NOMO-1 treated with DMSO at 0.1 percent for 48 hours (cell line): Measurements from ENCODE around the gene HOXD12.

Experiments
- DNase-seq: peaks from one replicate; lab custom pipeline; 2025; ENCODE audit not compliant: unreplicated experiment; lab: John Stamatoyannopoulos, UW

The HOXD12 gene

DNA sequence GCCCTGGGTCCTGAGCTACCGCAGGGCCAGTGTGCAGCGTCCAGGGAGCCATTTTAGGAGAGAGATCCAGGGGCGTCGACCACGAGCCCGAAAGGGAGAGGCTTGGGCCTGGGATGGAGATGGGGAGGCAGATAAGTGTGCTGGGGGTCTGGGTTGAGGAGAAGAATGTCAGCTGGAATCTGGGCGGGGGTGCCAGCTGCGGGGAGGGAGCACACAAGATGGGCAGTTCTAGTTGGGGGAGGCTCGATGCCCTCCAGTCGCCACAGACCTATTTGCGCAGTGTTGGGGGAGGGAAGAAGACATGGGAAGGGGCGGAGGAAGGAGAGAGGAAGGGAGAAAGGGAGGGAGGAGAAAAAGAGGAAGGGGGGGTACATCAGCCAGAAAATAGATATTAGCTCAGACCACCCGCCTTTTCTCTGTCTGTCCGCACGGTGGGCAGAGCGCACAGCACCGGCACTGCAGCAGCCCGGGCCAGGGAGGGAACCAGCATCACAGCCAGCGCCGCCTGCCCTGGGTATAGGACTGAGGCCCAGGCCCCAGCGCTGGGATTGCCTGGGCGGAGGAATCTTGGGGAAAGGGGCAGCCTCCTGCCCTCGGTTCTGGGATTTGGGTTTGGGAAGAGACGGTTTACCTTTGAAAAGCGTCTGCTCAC lies 5.6 kb downstream of the HOXD12 start:
- no peak for DNase-seq

DNA sequence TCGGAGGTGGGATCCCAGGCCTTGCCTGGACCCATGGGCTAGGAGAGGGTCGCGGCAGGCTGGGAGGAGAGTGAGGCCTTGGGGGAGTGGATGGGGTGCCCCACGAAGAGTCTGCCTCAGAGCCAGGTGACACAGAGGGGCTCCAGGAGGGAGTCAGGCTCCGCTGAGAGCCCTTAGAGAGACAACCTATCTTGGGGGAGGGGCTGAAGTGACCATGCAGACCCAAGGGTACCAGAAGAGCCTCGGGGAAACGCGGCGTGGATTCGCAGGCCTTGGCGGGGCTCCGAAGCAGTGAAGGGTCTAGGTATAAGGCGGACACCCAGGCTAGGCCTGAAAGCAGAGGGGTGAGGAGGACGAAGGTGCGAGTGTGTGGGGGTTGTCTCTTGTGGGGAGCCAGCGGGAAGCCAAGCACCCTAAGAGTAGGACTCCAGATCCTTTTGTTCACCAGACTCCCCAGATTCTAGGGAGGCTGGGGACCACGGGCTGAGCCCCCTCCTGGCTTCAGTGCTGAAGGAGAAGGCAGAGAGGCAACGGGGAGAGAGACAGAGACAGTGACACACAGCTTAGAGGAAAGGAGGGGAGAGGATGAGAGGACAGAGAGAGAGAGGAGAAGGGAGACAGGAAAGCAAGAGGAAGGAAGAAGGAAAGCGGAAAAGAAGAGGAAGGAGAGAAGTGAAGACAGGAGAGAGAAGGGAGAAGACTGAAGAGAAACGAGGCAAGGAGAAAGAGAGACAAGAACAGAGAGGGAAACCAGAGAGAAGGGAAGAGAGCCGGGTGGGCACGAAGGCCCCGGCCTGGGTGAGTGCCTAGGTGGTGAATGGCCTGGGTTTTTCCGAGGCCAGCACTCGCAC lies 6.4 kb downstream of the HOXD12 start:
- DNase-seq = no peak

DNA sequence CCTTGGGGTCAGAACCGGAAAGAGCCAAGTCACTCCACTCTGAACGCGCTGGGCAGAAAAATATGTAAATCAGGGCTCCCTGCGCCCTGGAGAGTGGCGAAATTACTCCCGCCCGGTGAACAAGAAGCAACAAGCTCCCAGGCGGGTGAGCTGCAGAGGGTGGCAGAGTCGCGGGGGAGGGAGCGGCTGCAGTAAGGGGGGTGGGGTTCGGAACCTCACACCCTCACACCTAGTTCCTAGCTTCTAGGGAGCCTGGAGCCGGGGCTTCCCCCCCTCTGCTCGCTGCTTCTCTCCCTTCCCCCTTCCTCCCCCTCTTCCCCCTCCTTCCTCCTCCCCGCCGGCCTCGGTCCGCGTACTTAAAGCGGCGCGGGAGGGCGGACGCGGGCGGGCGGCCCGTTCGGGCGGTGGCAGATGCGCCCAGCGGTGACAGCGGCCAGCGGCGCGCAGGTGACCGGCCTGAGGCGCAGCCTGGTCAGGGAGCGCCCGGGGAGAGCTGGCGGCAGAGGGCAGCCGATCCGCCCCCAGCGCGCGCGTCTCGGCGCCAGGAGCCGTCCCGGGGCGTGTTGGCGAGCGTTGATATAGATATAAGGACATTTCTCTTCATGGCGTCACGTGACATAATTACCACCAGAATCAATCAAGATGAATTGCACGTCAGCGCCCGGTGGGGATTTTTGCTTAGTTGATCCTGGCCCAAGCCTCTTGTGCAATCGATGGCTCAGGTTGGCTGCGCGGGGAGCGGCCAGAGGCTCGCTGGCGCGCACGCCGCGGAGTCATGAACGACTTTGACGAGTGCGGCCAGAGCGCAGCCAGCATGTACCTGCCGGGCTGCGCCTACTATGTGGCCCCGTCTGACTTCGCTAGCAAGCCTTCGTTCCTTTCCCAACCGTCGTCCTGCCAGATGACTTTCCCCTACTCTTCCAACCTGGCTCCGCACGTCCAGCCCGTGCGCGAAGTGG lies 7.3 kb downstream of the HOXD12 start, which contains the start of gene HOXD11:
TSS of gene HOXD11 (plus strand) at position 700 of the 959 bp plus-strand sequence. CDS start at position 776, 76 bp downstream.
- DNase-seq = no peak

DNA sequence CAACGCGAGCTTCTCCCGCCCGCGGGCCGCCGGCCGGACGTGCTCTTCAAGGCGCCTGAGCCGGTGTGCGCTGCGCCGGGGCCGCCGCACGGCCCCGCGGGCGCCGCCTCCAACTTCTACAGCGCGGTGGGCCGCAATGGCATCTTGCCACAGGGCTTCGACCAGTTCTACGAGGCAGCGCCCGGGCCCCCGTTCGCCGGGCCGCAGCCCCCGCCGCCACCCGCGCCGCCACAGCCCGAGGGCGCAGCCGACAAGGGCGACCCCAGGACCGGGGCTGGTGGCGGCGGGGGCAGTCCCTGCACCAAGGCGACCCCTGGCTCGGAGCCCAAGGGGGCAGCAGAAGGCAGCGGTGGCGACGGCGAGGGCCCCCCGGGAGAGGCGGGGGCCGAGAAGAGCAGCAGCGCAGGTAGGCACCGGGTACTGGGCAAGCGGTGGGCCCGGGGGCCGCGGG lies 8.2 kb downstream of the HOXD12 start:
- DNase-seq = no peak

DNA sequence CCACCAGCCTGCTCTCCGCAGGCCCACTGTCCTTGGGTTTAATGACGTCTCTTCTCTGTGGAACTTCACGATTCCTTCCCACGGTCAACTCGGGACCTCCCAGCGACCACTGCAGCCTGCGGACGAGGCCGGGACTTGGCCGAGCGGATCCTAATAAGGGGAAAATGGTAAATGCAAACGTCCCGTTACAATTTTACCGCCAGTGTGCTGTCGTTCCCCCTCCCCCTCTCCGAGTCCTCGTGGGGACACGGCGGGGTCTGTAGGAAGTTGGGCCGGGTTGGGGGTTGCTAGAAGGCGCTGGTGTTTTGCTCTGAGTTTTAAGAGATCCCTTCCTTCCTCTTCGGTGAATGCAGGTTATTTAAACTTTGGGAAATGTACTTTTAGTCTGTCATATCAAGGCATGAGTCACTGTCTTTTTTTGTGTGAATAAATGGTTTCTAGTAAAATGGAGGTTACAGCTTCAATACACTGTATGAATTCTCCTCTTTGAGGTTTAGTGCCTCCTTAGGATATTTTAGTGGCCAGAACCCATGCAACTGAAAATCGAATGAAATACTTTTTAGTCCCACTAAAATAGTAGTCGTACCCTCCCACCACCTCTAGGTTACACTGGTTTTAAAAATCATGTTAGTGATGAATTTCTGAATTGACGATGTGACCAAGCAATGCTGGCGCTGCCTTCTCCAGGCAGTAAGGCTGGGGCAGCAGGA lies 9.8 kb downstream of the HOXD12 start:
- no peak for DNase-seq

DNA sequence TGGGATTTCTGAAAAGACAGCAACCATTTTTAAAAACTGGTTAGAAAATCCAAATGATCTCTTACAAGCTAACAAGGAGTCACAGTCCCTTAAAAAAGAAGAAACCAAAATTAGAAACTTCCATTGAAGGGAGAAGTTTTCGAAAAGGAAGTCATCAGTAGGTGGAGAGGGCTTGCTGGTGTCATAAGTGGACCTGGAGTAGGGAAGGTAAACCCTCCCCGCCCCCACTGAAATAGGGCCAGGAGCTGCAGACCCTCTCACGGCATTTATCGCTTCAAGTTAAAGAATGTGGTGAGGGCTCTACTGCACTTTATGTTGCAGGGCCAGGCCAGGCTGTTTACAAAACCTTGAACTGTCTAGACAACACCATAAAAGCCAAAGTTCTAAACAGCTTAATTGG lies 10.4 kb downstream of the HOXD12 start:
- no peak for DNase-seq

DNA sequence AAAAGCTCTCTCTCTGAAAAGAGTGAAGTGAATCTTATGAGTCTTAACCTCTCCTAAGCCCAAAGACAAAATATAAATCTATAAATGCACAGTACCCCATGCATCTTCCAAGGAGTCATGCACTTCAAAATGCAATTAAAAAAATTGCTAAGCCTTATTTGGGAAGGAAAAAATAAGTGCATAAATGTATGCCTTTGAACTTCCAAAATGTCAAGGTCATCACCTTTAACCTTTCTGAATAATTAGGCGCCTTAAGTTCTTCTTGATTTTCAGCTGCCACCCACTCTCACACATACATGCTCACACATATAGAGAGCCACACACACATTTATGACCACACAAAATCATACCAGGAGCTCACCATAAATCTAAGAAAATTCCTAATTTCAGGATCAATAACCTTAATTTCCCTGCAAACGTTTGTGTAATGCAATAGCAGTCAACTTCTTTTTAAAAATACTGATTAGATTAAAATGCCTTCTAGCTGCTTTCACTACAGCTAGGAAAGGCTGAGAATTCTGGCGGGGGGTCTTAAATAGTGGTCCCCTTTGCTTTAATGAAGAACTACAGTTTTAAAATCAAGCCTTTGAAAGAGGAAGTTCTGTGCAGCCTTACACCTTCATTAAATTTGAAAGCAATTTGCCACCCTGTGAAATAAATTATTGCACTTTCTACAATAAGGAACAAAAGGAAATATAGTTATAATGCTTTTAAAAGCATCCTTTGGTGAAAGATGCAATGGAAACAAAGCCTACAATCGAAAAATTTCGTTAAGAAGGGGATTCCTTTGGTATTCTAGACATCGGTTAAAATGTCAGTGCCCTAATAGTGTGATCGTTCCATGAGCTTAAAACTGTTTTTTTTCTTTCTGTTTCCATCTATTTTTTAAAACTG lies 11.1 kb downstream of the HOXD12 start:
- no peak for DNase-seq

DNA sequence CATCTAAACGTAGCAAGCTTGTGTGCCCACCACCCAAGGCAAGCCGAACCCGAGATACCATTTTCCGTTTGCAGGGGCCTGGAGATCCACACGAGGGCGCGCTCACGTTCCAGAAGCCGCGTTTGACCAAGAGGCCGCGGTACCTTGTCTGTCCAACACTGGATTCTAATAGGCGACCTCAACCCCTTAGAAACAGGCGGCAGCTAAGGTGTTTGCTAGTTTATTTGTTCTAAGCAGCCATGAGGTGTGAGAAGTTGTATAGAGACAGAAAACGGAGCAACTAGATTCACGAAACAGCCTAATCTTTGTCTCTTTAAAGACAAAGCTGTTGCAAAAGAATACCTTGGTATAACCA lies 11.7 kb downstream of the HOXD12 start:
- DNase-seq = no peak

DNA sequence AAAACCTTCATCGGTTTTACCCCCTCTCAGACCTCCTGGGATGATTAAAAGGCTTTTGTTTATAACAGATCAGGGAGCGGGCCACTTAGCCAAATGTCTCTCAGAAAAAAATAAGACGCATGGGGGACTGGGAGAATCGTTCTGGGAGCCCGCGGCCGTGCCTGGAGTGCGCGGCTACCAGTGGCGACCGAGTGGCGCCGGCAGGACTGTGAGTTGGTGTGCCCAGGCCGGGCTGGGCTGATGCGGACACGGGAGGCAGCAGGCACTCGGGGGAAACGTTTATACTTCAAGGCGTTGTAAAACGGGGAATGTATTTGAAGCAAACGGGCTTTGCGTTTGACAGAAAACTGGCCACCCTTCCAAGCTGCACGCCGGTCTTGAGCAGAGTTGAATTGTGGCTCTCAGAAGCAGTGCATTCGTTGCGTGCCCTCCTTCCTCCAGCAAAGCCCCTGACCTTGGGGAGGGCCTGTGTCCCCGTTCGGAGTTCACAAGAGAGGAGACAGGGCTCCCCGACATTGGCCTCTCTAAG lies 12.3 kb downstream of the HOXD12 start:
- DNase-seq = no peak

DNA sequence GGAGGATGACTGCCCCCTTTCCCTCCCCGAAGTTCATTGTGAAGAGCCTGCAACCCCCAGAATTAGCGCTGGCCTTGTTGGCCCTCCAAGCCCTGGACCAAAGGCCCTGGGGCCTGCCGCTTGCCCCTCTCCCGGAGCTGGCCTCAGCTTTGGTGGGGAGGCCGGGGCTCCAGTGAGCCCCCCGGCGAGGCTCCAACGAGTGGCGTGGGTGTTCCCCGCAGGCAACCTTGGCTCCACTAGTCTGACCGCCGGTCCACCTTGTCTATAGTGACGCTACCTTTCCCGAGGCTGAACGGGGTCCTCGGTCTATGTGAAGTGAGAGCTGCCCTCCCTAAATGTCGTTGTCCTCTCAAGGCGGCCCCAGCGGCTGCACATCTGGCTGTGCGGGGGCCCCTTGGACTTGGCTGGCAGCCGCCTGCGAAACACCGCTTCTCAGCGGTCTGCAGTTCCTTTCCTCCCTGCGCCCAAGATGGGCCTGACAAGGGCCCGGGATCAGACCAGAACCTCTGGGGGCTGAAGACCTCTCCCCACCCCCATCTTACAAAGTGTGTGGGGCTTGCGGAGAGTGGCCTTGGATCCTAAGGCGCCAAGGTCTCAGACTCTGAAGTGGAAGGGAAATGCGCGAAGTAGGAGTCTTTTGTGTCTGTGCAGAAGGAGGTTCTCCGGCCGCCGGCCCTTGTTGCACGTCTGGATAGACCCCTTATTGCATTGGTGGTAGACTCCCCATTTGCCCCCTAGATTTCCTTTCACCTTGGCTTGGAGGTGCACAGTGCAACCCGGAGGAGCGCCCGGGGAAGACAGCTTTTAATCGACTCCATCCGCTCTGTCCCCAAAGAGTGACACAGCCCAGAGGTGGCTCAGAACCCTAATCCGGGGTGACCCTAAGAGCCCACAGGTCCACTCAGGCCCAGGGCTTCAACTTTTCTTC lies 13.0 kb downstream of the HOXD12 start:
- no peak for DNase-seq

DNA sequence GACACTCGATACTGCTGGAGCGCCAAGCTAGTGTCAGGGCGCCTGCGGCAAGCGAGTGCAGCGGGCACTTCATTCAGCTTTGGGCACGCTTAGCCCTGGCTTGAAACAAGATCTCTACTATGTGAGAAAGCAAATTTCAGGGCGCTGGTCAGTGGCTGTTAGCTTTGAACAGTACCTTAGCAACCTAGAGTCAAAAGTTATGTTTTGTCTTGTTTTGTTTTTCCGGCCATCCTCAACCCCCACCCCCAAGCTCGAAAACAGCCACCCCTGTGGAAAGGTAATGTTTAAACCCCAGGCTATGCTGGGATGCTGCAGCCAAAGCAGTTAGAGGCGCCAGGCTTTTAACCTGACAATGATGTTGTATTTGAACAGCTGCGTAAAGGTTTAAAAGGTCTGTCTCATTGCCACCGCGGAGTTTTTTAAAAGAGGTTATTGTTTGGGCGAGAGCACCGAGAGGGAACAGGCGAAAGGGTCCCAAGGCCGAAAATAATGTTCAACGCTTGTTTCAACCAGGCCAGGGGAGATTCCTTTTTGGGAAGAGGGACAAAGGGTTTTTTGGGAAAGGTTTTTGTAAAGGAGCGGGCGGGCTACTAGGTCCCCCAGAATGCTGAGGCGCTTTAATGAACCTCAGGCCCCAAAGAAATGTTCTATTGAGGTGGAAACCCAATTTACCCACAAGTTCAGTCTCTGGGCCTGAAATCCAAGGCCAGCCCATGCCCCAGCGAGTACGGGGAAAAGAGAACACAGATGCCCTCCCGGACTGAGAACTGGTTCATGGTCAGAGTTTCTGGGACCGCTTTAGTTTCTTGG lies 14.7 kb downstream of the HOXD12 start:
- no peak for DNase-seq

DNA sequence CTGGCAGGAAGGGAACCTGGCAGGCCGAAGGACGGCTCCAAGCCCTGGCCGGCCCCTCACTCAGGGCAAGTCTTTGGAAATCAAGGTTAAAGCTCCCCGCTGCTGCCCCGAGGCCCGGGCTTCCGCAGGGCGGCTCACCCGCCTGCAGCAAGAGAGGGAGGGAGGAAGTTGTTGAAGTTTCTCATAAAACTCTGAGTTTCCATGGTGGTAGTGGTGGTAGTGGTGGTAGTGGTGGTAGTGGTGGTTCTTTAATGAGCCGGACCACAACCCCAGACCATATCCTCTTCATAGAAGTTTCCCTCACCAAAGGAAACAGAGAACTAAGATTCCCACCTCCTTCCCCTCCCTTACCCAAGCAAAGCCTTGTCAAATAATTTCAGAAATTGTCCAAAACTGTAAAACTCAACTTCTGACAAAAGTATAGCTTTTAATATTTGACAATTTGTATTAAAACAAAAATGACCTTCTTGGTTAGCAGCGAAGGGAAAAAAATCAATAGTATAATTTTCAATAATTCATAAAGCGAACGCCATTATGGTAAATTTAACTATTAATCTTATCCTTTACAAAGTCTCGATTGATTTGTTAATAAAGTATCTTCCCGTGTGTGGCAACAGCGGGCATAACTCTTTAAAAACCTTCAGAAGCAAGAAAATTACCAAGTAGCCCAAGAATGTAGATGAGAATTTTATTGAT lies 15.5 kb downstream of the HOXD12 start:
- DNase-seq = no peak

DNA sequence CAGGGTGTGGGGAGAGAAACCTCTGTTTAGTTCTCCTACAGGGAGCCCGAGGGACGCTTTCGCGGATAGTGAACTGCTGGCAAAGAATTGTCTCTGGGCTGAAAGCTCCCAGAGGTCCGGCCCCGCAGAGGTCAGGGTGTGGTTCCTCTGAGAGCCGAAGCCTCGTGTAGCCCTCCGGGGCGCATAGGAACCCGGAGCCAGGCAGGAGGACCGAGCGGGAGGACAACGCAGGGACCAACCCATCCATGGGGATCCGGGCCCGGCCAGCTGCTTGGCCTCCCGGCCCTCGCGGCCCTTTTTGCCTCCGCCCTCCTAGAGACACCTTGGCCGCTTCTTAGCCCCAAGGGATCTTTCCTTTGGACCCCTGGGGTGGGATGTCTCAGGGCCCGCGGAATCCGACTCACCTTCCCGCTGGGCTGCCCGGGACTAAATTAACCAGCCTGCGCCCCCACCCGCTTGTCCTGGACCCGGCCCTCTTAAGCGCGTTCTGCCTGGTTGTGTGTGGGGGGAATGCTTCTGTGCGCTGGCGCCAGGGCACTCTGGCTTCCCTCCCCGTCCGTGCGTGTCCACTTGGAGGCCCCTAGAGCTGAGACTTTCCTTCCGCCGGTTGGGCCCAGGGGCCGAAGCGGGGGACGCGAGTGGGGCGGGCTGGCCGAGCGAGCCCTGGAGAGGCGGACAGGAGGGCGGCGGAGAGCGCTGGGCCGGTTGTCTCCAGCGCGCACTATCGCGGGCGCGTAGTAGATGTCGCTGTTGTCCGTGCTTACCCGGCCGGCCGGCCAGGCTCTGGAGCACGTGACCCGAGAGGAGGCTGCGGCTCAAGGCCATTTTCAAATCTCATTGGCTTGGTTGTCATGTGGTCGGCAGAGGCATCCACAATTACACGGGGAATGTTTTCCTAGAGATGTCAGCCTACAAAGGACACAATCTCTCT lies 16.6 kb downstream of the HOXD12 start, which contains the start of gene HOXD10:
TSS of gene HOXD10 (plus strand) at position 896 of the 931 bp plus-strand sequence. CDS start 56 bp downstream, outside the sequence.
- DNase-seq = no peak

DNA sequence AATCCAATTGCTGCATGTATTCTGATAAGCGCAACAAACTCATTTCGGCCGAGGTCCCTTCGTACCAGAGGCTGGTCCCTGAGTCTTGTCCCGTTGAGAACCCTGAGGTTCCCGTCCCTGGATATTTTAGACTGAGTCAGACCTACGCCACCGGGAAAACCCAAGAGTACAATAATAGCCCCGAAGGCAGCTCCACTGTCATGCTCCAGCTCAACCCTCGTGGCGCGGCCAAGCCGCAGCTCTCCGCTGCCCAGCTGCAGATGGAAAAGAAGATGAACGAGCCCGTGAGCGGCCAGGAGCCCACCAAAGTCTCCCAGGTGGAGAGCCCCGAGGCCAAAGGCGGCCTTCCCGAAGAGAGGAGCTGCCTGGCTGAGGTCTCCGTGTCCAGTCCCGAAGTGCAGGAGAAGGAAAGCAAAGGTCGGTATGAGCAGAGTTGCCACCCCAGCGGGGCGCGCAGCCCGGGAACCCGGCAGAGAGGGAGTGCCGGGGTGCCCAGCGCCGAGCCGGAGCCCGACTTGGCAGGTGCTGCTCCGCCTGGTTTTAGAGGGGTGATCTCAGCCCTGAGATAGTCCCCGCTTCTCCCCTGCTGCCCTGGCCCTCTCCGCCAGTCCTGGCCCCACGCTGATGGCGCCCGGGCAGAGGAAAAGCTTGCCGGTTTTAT lies 17.7 kb downstream of the HOXD12 start:
- DNase-seq = no peak

DNA sequence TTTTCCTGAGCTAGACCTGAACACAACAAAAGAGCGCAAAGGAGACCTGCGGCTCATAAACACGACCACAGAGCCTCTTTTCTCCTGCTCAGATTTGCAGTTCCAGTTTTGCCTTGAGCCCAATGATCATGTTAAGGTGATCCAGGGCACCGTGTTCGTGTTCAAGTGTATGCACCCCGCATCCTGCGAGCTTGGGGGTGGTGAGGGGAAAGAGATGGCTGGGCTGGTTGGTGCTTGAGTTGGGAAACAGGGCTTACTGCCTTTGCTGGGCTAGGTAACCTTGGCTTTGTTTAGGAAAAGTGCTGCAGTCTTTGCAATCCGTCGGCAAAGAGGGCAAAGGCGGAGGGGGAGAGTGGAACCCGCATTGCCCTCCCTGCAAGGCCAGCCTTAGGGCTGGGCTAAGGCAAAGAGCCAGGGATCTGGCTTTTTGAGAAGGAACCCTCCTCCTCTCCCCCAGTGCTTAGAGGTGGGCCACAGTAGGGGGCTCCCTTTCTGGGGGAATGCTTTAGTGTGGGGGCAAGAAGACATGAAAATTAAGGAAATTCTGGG lies 18.3 kb downstream of the HOXD12 start:
- no peak for DNase-seq
